ELF-1 (cell line): ENCODE data around the gene ASB1.
A peak's percentile ranks its signal among the peaks of the same experiment; 100 is the strongest.

Experiments used
- DNase-seq: peaks from one replicate; pipeline ENCODE4 v3.0.0-alpha.2; 2016; ENCODE audit warnings: low read depth, low spot score

ASB1 gene, protein sequence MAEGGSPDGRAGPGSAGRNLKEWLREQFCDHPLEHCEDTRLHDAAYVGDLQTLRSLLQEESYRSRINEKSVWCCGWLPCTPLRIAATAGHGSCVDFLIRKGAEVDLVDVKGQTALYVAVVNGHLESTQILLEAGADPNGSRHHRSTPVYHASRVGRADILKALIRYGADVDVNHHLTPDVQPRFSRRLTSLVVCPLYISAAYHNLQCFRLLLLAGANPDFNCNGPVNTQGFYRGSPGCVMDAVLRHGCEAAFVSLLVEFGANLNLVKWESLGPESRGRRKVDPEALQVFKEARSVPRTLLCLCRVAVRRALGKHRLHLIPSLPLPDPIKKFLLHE

DNA sequence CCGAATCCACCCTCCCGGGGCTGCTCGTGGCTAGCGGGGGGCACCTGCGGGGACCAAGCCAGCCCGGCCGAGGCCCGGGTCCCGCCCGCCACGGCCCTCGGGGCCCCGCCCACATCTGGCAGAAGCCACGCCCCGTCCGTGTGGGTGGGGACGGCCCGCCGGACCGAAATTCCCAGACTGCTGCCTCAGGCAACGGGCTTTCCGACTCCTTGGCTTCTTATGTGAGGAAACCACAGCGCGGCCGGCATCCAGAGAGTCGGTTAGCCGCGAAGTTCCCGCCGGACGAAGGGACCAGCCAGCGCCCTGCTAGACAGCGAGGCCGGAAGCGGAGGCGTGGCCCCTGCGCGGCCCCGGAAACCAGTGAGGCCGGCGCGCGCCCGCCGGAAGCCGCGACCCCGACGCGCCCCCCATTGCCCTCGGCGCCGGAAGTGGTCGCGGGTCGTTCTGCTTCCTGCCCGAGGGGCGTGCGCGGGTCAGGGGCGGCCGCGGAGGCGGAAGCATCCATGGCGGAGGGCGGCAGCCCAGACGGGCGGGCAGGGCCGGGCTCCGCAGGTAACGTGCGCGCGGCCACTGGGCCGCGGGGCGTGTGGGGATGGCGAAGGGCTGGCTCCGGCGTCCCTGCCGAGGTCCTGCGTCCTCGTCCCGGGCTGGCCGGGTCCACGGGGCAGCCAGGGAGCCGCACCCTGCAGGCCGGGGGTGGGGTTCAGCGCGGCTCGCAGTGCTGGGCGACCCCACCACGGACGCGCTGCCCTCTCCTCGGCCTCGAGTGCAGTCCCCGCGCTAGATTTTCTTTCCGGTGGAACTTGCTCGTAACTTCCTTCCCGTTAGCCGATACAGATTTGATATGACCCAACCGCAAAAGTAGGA, at the start of gene ASB1:
Gene ASB1 (plus strand): TSS at position 360 of the 867 bp plus-strand sequence. CDS start 144 bp downstream, at position 504.
- peak; percentile 92 for DNase-seq

GRCh38 chr2:238378230-238379095, 48.3 kb upstream of the ASB1 start:
- DNase-seq = no peak

DNA sequence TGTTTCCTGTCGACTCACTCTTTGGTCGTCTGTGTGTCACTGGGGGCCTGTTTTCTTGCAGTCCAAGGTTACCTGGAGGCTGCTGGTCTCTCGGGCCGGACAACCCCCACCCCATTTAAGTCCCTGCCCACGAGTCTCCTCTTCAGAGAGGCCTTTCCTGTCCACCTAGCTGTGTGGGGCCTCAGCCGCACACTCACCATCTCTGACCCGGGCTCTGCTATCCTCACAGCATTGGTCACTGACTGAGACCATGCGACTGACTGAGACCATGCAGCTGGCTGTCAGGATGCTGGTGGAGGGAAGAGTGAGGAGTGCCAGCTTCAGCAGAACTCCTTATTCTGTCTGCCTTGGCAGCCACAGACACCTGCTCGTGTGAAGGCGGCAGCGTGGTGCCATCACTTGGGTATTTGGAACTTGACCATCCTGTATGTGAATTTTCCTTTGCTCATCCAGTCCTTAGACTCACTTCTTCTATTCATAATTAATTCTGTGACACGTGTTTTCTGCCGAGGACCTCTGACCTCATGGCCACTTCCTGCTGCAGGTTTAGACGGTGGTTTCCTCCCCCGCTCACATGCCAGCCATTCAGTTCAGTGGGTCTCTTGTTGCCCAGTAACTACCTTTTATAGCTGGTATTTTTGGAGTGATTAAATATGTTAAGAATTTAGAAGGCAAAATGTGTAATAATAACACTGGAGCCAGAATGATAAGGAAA, 47.5 kb upstream of the ASB1 start:
- no peak for DNase-seq

DNA sequence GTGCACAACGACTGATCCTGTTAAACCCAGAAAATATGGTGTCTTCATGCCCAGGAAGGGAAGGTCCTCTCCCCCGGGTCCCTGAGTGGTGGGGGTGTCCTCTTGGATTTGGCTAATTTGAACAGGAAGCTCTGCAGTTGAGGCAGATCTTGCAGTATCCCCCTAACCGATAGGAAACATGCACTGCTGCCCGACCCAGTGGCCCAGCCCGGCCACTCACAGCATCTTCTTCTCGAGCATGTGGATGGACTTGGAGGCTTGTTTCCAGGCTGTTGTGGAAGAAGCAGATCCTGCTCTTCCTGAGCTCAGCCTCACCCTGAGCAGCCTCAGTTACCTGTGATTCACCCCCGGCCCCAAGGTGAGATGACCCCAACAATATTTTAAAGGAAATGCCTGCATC, 46.4 kb upstream of the ASB1 start:
- peak; percentile 27 for DNase-seq

DNA sequence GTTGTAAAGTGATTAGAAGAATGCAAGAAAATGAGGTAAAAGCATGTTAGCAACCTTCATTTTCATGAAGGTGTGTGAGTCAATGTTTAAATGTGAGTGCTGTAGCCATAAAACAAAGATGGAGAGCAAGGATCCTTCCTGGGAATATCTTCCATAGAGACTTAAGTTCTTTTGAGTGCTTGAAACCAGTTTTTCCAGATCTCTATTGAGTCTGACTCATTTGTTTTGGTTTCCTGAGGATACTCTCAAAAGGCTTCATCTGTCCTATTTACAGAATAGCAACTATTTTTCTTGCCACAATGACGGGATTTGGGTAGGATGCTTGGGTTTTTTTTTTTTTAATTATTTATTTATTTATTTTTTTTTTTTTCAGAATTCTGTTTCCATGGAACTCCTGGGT, 45.9 kb upstream of the ASB1 start:
- no peak for DNase-seq

DNA sequence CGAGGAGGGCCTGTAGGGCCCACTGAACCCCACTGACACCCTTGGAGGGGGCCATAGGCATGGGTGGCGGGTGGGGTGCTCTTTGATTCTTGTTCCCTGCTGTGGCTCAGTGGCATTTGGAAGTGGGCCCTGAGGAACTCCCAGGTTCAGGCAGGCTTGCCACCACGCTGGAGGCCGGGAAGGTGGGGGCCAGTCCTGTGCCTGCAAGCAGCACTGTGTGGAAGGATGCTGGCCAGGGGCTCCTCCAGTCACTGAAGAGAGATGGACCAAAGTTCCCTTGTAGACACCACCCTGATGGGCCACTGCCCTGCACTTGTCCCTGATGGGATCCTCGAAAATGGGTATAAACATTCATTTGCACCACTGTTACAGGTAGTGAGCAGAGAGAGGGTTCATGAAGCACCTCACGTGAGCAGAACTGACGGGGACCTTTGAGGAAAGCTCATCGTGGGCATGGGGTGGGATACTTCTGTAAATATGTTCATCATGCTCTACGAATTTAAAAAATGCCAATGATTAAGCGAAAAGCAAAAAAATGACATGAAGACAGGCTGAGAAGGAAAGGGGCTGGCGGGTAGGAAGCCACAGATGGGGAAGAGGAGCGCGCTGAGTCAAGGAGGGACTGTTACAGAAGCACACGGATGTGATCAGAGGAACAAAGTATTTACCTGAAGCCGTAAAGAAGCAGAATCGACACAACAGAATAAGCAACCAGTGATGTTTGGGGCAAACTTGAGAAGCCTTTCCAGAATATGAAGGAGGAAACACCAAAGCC, 45.2 kb upstream of the ASB1 start:
- DNase-seq = no peak

DNA sequence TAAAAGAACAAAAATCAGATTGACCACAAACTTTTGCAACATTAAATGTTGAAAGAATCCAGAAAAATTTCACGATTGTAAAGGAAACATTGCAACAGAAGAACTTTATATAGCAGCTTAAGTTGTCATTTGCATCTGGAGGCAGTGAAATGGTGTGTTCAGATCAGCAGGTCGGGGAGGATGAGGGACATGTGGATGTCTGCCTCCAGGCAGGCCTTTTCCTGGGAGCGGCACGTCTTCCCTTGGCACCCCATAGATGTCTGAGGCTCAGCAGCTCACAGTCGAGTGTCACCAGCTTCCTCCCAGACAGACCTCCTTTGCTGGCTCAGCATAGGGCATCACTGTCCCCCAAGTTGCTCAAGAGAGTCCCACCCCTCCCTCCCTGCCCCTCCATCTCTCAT, 44.3 kb upstream of the ASB1 start:
- DNase-seq = no peak

DNA sequence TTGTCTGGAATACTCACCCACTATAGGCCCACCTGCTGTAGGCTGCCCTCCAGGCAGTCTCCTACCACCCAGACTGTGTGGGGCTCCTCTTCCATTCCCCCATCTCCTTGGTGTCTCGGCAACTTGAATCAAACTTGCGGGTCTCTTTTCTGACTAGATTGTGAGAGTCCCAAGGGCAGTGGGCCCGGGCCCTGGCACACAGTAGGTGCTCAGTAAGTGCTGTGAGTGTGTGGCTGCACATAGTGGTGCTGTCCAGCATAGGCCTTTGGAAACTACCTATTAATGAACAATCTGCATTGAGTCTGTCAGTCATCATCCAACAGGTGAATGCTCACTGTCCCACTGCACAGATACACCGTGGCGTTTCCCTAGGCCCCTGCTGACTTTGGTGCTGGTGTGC, 43.6 kb upstream of the ASB1 start:
- DNase-seq = no peak

DNA sequence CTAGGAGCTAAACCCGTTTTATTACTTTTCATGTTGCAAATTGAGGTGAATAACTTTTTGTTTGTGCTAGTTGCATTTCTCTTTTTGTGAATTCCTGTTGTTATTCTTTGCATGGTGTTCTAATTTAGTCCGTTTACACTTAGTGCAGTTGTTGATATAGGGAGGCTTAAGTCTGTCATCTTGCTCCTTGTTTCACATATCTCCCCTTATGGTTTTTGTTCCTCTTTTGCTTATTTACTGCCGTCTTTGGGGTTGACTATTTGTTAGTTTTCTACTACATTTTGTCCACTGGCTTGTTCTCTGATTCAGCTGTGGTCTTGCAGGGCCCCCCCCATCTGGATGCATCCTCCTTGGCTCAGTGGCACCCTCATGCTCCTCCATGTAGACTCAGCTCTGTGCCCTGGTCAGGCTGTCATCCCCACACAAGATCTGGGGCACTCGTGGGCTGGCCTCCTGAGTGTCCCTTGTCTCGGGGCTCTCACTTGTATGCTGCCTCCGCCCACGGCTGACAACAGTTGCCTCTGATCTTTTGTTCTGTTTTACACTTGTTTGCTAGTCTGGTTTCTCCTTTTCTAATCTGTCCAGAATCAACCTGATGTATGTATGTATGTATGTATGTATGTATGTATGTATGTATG, 42.9 kb upstream of the ASB1 start:
- DNase-seq = no peak

DNA sequence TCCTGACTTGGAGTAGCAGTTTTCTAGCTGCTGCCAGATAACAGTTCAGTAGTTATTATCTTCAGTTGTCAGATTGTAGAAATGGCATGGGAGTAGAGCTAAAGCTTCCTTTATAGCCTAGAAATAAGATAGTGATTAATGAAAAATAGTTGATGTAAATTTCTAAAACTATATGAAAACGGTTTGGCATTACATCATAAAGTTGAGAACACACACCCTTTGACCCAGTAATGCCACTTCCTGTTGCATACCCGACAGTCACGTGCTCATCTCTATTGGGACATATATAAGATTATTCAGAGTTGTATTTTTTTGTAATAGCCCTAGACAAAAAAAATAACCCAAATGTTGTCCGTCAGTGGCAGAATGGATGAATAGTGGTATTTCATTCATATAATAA, 39.4 kb upstream of the ASB1 start:
- DNase-seq = no peak

- DNase-seq = no peak
Observed at GRCh38 chr2:238388794-238389193, 37.9 kb upstream of the ASB1 start.

DNA sequence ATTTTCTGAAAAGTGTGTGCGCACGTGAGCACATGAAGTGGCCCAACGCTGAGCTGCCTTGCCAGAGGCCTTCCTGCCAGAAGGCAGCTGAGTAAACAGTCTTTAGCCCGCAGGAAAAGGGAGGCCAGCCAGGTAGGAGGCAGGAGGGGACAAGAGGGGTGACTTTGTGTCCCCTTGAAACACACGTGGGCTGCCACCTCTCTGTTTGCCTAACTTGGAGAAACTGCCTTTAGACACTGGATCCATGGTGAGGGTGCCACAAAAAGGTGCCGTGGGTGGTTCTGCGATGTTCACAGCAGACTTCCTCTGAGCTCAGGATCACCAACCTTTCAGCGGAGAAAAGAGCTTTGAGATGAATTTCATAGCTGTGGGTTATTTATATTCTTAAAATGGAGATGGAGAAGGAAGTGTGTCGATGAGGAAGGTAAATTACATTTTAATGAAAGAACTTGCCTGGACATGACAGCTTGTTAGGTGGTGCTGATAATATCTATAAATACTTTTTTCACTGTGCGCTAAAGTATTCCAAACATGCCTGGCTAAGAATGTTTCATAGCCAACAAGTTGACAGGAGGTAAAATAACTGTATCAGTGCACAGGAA, 36.6 kb upstream of the ASB1 start:
- no peak for DNase-seq

- DNase-seq = no peak
Observed at GRCh38 chr2:238391042-238391689, 35.6 kb upstream of the ASB1 start.

DNA sequence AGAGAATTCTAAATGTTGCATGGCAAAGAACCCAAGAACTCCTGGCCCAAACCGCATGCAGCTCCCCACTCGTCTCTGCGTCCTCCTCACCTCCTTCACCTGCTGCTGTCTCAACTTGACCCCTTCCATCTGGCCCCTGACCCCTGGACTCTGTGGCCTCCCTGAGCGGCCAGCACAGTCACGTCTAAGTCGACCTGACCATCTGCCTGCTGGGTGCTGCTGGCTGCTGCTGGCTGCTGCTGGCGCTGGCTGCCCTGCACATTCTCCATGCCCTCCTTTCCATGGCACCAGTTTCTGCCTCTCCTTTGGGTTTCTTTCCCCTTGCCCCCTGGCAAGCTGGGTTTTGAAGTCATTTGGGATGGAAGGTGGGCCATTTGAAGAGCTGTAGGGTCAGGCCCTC, 30.1 kb upstream of the ASB1 start:
- DNase-seq = no peak

DNA sequence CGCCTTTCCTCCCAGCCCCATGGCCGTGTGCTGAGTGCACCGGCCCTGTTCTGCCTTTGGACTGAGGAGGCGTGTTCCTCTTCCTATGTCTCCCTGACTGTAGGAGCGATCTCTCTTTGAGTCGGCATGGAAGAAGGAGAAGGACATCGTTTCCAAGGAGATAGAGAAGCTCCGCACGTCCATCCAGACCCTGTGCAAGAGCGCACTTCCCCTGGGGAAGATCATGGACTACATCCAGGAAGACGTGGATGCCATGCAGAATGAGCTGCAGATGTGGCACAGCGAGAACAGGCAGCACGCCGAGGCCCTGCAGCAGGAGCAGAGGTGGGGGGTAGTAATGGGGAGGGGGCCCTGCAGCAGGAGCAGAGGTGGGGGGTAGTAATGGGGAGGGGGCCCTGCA, 29.4 kb upstream of the ASB1 start:
- no peak for DNase-seq

DNA sequence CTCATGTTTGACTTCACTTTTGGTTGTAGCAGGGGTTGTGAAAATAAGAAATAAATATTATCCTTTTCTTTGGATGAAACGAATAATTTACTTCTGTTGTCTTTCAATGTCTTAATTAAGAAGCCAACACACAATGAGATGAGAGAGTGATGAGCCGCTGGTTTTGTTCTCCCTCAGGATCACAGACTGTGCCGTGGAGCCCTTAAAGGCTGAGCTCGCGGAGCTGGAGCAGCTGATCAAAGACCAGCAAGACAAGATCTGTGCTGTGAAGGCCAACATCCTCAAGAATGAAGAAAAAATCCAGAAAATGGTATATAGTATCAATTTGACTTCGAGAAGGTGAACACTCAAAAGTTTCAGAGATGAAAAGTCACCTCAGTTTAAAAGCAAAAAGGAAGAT, 28.1 kb upstream of the ASB1 start:
- no peak for DNase-seq

GRCh38 chr2:238399094-238399493, 27.6 kb upstream of the ASB1 start:
- no peak for DNase-seq

GRCh38 chr2:238401551-238401950, 25.2 kb upstream of the ASB1 start:
- no peak for DNase-seq
